ENCODE results near the gene PPP1R14D. TPM values are rescaled to one million over a fixed set of nuclear protein-coding genes. Genes with fewer than 3 reads are reported as not detected.

PPP1R14D gene, protein sequence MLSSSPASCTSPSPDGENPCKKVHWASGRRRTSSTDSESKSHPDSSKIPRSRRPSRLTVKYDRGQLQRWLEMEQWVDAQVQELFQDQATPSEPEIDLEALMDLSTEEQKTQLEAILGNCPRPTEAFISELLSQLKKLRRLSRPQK
- not detected in 2 replicates for total RNA-seq

GRCh38 chr15:40828447-40829036 lies at the start of gene PPP1R14D:
Gene PPP1R14D (minus strand): TSS chr15:40828708. CDS start chr15:40828641, 67 bp downstream.

DNA sequence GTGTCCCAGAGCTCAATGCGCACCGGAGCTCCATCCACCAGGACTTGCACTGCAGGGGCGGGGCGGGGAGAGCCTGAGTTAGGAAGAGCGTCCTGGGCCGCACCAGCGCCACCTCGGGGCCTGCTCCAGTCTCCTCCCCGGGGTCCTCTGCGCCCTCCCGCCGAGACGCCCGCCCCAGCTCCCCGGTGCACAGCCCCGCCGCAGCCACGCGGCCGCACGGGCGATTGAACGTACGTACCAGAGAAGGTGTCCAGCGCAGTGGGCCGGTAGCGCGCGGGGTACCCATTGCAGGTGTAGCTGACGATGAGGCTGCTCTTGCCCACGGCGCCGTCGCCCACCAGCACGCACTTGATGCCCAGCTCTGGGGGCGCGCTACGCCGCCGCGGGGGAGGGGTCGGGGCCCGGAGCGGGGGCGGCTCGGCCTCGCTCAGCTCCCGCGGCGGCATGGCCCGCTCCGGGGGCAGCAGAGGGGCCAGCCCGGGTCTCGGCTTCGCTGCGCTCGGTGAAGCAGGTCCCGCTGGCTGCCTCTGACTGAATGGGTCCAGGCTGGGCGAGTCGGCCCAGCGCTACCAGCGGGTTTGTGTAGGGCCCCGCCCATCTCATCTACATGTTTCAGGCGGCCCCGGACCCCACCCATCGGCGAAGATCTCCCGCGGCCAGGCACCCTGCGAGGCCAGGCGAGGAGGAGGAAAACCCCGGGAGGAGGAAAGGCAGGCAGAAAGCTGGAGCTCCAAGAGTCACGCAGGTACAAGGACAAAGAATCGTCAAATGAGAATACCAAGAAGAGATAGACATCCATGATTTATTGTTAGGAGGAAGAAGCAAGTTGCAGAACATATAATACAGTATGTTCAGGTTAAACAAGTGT lies 45.4 kb upstream of the PPP1R14D start, which contains the start of gene RHOV:
Gene RHOV (minus strand): TSS at position 541 of the 868 bp plus-strand sequence. CDS start 95 bp downstream, at position 446.

GRCh38 chr15:40843885-40844695 lies 15.6 kb upstream of the PPP1R14D start, which contains the start of gene SPINT1:
Gene SPINT1 (plus strand): TSS chr15:40844048. CDS start chr15:40844555, 507 bp downstream.

GRCh38 chr15:40807028-40807887 lies 21.2 kb downstream of the PPP1R14D start, which contains the start of the genes DNAJC17 and ZFYVE19:
Gene DNAJC17 (minus strand): TSS chr15:40807473. CDS start chr15:40807446, 27 bp downstream.
Gene ZFYVE19 (plus strand): TSS chr15:40807089. CDS start chr15:40807590, 501 bp downstream.

GRCh38 chr15:40769274-40770146 lies 59.0 kb downstream of the PPP1R14D start, which contains the start of gene C15orf62:
Gene C15orf62 (plus strand): TSS chr15:40769980. CDS start chr15:40770496, 516 bp downstream.

Small RNA genes within 50 kb of the gene (small RNA-seq; reads per million reads assigned to genes)
- not detected for gene AC025166.1 (ENCODE audit: low replicate concordance)

Other genes with a start within 250 kb of the PPP1R14D start
- gene KNL1, start 234.5 kb downstream of the PPP1R14D start, total RNA-seq = 1.1 and 63.7 TPM in 2 replicates
- 2.0 and 10.7 TPM in 2 replicates for gene RAD51, start 133.5 kb downstream of the PPP1R14D start, total RNA-seq
- 24.2 and 36.3 TPM in 2 replicates for gene RMDN3, start 73.5 kb downstream of the PPP1R14D start, total RNA-seq
- gene GCHFR, start 64.6 kb downstream of the PPP1R14D start, total RNA-seq = 1.0 and 3.3 TPM in 2 replicates
- not detected in 2 replicates for gene C15orf62, start 58.7 kb downstream of the PPP1R14D start, total RNA-seq
- 20.6 and 25.6 TPM in 2 replicates for gene ZFYVE19, start 21.6 kb downstream of the PPP1R14D start, total RNA-seq
- gene DNAJC17, start 21.2 kb downstream of the PPP1R14D start, total RNA-seq = 13.6 and 17.2 TPM in 2 replicates
- 0.44 and 1.3 TPM in 2 replicates for gene SPINT1, start 15.3 kb upstream of the PPP1R14D start, total RNA-seq
- not detected in 2 replicates for gene RHOV, start 45.5 kb upstream of the PPP1R14D start, total RNA-seq
- gene VPS18, start 65.7 kb upstream of the PPP1R14D start, total RNA-seq = 56.7 and 78.3 TPM in 2 replicates
- gene DLL4, start 100.6 kb upstream of the PPP1R14D start, total RNA-seq = 9.4 and 53.4 TPM in 2 replicates
- gene CHAC1, start 124.8 kb upstream of the PPP1R14D start, total RNA-seq = 57.3 and 143 TPM in 2 replicates

All from placental pericyte (primary cell).